HCT116 (cell line): ENCODE data around the gene SLC25A21. TPM values are rescaled to one million over a fixed set of nuclear protein-coding genes. Genes with fewer than 3 reads are reported as not detected.

Experiments
- ATAC-seq: fragments of 200-7000 bp; cut with Tn5 transposase; 2 replicates; pipeline ENCODE4 v1.9.1; 2020; ENCODE audit warnings: mild to moderate bottlenecking, moderate library complexity
- BruUV-seq: library from RNA; stranded (reverse); fragments of 400-500 nt; replicated peaks from 2 replicates; lab custom pipeline; 2021; lab: Mats Ljungman, UMichigan
- CTCF ChIA-PET: fragments of 300-600 bp; sonication (Branson Sonifier 250); formaldehyde crosslinking; loops from one replicate; lab custom pipeline; 2021; ENCODE audit warnings: antibody characterized with exemption; lab: Charles Lee
- POLR2A ChIA-PET: fragments of 300-600, 350-600 bp; sonication (Branson Sonifier 250); formaldehyde crosslinking; loops from one replicate; lab custom pipeline; 2021; ENCODE audit warnings: antibody characterized with exemption; lab: Charles Lee
- RAD21 ChIA-PET, 2 experiments: fragments of 300-600 bp; sonication (Branson Sonifier 250); formaldehyde crosslinking; loops; one replicate each; lab custom pipeline; 2023; ENCODE audit warnings: low total read pairs in 2 of 2; ENCODE audit not compliant: uncharacterized antibody in 2 of 2, unreplicated experiment in 2 of 2, low non-redundant PET in 1 of 2; lab: Charles Lee
- DNase-seq: peaks from one replicate; pipeline ENCODE4 v3.0.0-alpha.2; 2010; ENCODE audit warnings: low read depth, low spot score
- H2AFZ ChIP-seq: fragments of 200-600 bp; shearing (Covaris generic), sonication (generic); 2 replicates; pipeline ENCODE4 v1.6.1; 2017; ENCODE audit warnings: low read depth, mixed run types, mixed read lengths, antibody characterized with exemption, low read length; ENCODE audit not compliant: poor library complexity, severe bottlenecking
- H3K27ac ChIP-seq: 2 replicates; pipeline ENCODE4 v1.5.1; 2012; ENCODE audit warnings: low read depth, low read length
- H3K27me3 ChIP-seq: fragments of 200-600 bp; sonication (generic); 2 replicates; pipeline ENCODE4 v1.6.1; 2016; ENCODE audit warnings: mixed run types, low read length, mixed read lengths; ENCODE audit not compliant: insufficient read depth
- H3K36me3 ChIP-seq, 2 experiments: fragments of 200-500 bp in 1 of 2; fragments of 200-600 bp in 1 of 2; sonication (Bioruptor generic) in 1 of 2; sonication (generic) in 1 of 2; 2 replicates each; pipeline versions ENCODE4 v1.5.1 to v1.6.1; 2014 to 2016; ENCODE audit warnings: low read length in 2 of 2, inconsistent platforms in 1 of 2, mixed read lengths in 1 of 2, mixed run types in 1 of 2; ENCODE audit not compliant: insufficient read depth in 2 of 2, control insufficient read depth in 1 of 2
- H3K4me1 ChIP-seq, 2 experiments: fragments of 200-600 bp in 1 of 2; sonication (generic) in 1 of 2; 2 replicates each; pipeline versions ENCODE4 v1.5.1 to v1.6.1; 2012 to 2017; ENCODE audit warnings: low read length in 2 of 2, inconsistent platforms in 1 of 2, mild to moderate bottlenecking in 1 of 2, mixed read lengths in 1 of 2, mixed run types in 1 of 2, moderate library complexity in 1 of 2; ENCODE audit not compliant: insufficient read depth in 2 of 2, control insufficient read depth in 1 of 2
- H3K4me2 ChIP-seq: fragments of 200-600 bp; sonication (generic); 2 replicates; pipeline ENCODE4 v1.6.1; 2017; ENCODE audit warnings: mixed run types, low read length, mixed read lengths
- H3K4me3 ChIP-seq, 2 experiments: fragments of 200-600 bp in 1 of 2; sonication (generic) in 1 of 2; replicated peaks in 1 of 2; 2 replicates each; pipeline ENCODE4 v1.5.1; 2011 to 2016; ENCODE audit warnings: low read length in 2 of 2, control low read depth in 1 of 2, low read depth in 1 of 2, mild to moderate bottlenecking in 1 of 2, mixed read lengths in 1 of 2, mixed run types in 1 of 2
- H3K79me2 ChIP-seq: fragments of 200-600 bp; sonication (generic); 2 replicates; pipeline ENCODE4 v1.6.1; 2017; ENCODE audit warnings: mild to moderate bottlenecking, mixed run types, low read length, moderate library complexity, mixed read lengths; ENCODE audit not compliant: insufficient read depth
- H3K9ac ChIP-seq: fragments of 200-600 bp; sonication (generic); 2 replicates; pipeline ENCODE4 v1.6.1; 2016; ENCODE audit warnings: low read length, mixed read lengths
- H3K9me2 ChIP-seq: fragments of 200-600 bp; sonication (generic), shearing (Covaris generic); 2 replicates; pipeline ENCODE4 v1.6.1; 2017; ENCODE audit warnings: mixed run types, mild to moderate bottlenecking, moderate library complexity; ENCODE audit not compliant: insufficient read depth
- H3K9me3 ChIP-seq, 2 experiments: fragments of 200-500 bp in 1 of 2; fragments of 200-600 bp in 1 of 2; sonication (Bioruptor generic) in 1 of 2; sonication (generic) in 1 of 2; 2 replicates each; pipeline ENCODE4 v1.6.1; 2014 to 2017; ENCODE audit warnings: low read length in 2 of 2, mixed read lengths in 2 of 2, inconsistent platforms in 1 of 2, low read depth in 1 of 2, mild to moderate bottlenecking in 1 of 2, mixed run types in 1 of 2, moderate library complexity in 1 of 2; ENCODE audit not compliant: control insufficient read depth in 1 of 2, insufficient read depth in 1 of 2
- H4K20me1 ChIP-seq: fragments of 200-600 bp; sonication (generic), shearing (Covaris generic); 2 replicates; pipeline ENCODE4 v1.6.1; 2017; ENCODE audit warnings: mixed run types, mild to moderate bottlenecking, moderate library complexity; ENCODE audit not compliant: insufficient read depth
- CBX3 ChIP-seq: IDR thresholded peaks from 2 replicates; pipeline ENCODE4 v1.6.1; 2012; ENCODE audit warnings: low read depth
- CEBPB ChIP-seq: IDR thresholded peaks from 2 replicates; pipeline ENCODE4 v1.6.1; 2012; ENCODE audit warnings: low read depth
- ELF1 ChIP-seq: IDR thresholded peaks from 2 replicates; pipeline ENCODE4 v1.6.1; 2012; ENCODE audit warnings: low read depth, borderline replicate concordance
- EZH2phosphoT487 ChIP-seq: fragments of 200-600 bp; IDR thresholded peaks from 2 replicates; pipeline ENCODE4 v1.6.1; 2018; ENCODE audit warnings: antibody characterized with exemption, borderline replicate concordance
- JUND ChIP-seq: IDR thresholded peaks from 2 replicates; pipeline ENCODE4 v1.6.1; 2012
- POLR2A ChIP-seq: IDR thresholded peaks from 2 replicates; pipeline ENCODE4 v1.7.0; 2011; ENCODE audit warnings: borderline replicate concordance; ENCODE audit not compliant: insufficient read depth, insufficient read length; ENCODE audit errors: extremely low read depth
- RAD21 ChIP-seq: IDR thresholded peaks from 2 replicates; pipeline ENCODE4 v1.6.1; 2012; ENCODE audit warnings: low read depth, mild to moderate bottlenecking
- SIN3A ChIP-seq: IDR thresholded peaks from 2 replicates; pipeline ENCODE4 v1.6.1; 2012; ENCODE audit warnings: low read depth
- SP1 ChIP-seq: IDR thresholded peaks from 2 replicates; pipeline ENCODE4 v1.6.1; 2012; ENCODE audit warnings: low read depth
- SRF ChIP-seq: IDR thresholded peaks from 2 replicates; pipeline ENCODE4 v1.6.1; 2012; ENCODE audit warnings: low read depth
- TCF7L2 ChIP-seq: IDR thresholded peaks from 2 replicates; pipeline ENCODE4 v1.7.0; 2011; ENCODE audit warnings: borderline replicate concordance, inconsistent platforms; ENCODE audit not compliant: insufficient read depth, insufficient read length; ENCODE audit errors: extremely low read depth
- ZFX ChIP-seq: fragments of 450-650 bp; IDR thresholded peaks from 2 replicates; pipeline ENCODE4 v1.6.1; 2017
- ZNF274 ChIP-seq: fragments of 200-500 bp; sonication (Bioruptor generic); IDR thresholded peaks from 2 replicates; pipeline ENCODE4 v1.6.1; 2014; ENCODE audit warnings: mild to moderate bottlenecking, low read depth, low read length, inconsistent platforms
- intact Hi-C: fragments of 100-400 bp; cut with micrococcal nuclease; formaldehyde crosslinking; loops from 2 replicates; pipeline ENCODE4 v1.10.0; 2022
- total RNA-seq: library from RNA; stranded (reverse); gene quantifications from one replicate; pipeline ENCODE4 v1.2.1, GENCODE V29; 2021; ENCODE audit not compliant: unreplicated experiment
- TF ChIP-seq, protein P1 (sequence below): IDR thresholded peaks from 2 replicates; pipeline ENCODE4 v1.6.1; 2011; ENCODE audit warnings: mild to moderate bottlenecking, low read length, moderate library complexity; ENCODE audit not compliant: insufficient replicate concordance; ENCODE audit errors: extremely low read depth
- TF ChIP-seq, protein P2 (sequence below), 3 experiments: fragments of 200-600 bp in 1 of 3; sonication (generic) in 1 of 3; IDR thresholded peaks in 2 of 3; conservative IDR thresholded peaks in 1 of 3; 2 replicates each; pipeline ENCODE4 v1.5.1; 2012 to 2017; ENCODE audit warnings: low read depth in 2 of 3, low read length in 2 of 3, antibody characterized with exemption in 1 of 3, borderline replicate concordance in 1 of 3, control low read depth in 1 of 3, mild to moderate bottlenecking in 1 of 3, mixed read lengths in 1 of 3, mixed run types in 1 of 3, moderate library complexity in 1 of 3; ENCODE audit not compliant: insufficient read depth in 1 of 3

SLC25A21 gene
- total RNA-seq, 1 experiment from 2014 or later = 3.5 TPM

DNA sequence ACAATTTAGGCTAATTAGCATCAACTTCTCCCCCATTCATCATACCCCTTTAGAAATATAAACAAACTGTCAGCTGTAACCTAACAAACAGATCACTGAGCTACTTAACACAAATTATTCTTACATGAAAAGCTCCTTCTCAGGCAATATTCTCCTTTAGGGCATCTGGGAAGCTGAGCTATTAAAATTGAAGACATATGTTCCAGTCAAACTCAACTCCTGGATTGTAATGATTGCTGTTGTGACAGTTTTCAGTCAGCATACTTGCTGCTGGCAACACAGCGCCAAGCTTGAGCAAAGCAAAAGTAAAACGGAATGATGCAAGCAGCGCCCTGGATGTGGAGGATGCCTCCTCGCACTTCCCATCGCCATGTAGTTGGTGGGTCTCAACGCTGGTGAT is 82.4 kb downstream of the SLC25A21 start:
- no peaks in the 10 kb centered on the region for H3K79me2 ChIP-seq
- H3K4me3 ChIP-seq = no peak overlapping the region
- RAD21 ChIA-PET = no interaction called here
- H3K27ac ChIP-seq = no peak overlapping the region
- H3K36me3 ChIP-seq = no peaks in the 10 kb centered on the region
- no peak for ATAC-seq
- DNase-seq = no peak
- no peak overlapping the region for H3K9ac ChIP-seq
- POLR2A ChIA-PET = no interaction called here
- intact Hi-C loops = no loop called here
- no peaks in the 10 kb centered on the region for H3K9me2 ChIP-seq
- no peak overlapping the region for H2AFZ ChIP-seq
- H3K27me3 ChIP-seq = no peaks in the 10 kb centered on the region
- H3K9me3 ChIP-seq = no peaks in the 10 kb centered on the region
- CTCF ChIA-PET = no interaction called here
- no peak overlapping the region for H3K4me2 ChIP-seq
- BruUV-seq = no TSS peak
- H4K20me1 ChIP-seq = no peaks in the 10 kb centered on the region
- TF ChIP-seq ZFX = no peak
- TF ChIP-seq ZNF274 = no peak
- no peak for TF ChIP-seq RAD21
- TF ChIP-seq JUND = no peak
- TF ChIP-seq ELF1 = no peak
- no peak for TF ChIP-seq SP1
- TF ChIP-seq SRF = no peak
- TF ChIP-seq, protein P1, sequence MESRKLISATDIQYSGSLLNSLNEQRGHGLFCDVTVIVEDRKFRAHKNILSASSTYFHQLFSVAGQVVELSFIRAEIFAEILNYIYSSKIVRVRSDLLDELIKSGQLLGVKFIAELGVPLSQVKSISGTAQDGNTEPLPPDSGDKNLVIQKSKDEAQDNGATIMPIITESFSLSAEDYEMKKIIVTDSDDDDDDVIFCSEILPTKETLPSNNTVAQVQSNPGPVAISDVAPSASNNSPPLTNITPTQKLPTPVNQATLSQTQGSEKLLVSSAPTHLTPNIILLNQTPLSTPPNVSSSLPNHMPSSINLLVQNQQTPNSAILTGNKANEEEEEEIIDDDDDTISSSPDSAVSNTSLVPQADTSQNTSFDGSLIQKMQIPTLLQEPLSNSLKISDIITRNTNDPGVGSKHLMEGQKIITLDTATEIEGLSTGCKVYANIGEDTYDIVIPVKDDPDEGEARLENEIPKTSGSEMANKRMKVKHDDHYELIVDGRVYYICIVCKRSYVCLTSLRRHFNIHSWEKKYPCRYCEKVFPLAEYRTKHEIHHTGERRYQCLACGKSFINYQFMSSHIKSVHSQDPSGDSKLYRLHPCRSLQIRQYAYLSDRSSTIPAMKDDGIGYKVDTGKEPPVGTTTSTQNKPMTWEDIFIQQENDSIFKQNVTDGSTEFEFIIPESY = no peak
- TF ChIP-seq CBX3 = no peak
- no peak for TF ChIP-seq EZH2phosphoT487
- no peak for TF ChIP-seq POLR2A
- TF ChIP-seq SIN3A = no peak
- TF ChIP-seq CEBPB = no peak
- TF ChIP-seq, protein P2, sequence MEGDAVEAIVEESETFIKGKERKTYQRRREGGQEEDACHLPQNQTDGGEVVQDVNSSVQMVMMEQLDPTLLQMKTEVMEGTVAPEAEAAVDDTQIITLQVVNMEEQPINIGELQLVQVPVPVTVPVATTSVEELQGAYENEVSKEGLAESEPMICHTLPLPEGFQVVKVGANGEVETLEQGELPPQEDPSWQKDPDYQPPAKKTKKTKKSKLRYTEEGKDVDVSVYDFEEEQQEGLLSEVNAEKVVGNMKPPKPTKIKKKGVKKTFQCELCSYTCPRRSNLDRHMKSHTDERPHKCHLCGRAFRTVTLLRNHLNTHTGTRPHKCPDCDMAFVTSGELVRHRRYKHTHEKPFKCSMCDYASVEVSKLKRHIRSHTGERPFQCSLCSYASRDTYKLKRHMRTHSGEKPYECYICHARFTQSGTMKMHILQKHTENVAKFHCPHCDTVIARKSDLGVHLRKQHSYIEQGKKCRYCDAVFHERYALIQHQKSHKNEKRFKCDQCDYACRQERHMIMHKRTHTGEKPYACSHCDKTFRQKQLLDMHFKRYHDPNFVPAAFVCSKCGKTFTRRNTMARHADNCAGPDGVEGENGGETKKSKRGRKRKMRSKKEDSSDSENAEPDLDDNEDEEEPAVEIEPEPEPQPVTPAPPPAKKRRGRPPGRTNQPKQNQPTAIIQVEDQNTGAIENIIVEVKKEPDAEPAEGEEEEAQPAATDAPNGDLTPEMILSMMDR (IDR thresholded peaks at IDR 0.05 in 2 of 3, conservative IDR thresholded peaks at IDR 0.05 in 1 of 3; ENCODE audit: borderline replicate concordance in 1 of 3, insufficient read depth in 1 of 3, low read depth in 2 of 3, low read length in 2 of 3) = no peak
- no peak for TF ChIP-seq TCF7L2
- peaks cover 0 to 4% of the 10 kb centered on the region in 2 experiments; a peak in 1 of 4 replicates for H3K4me1 ChIP-seq
